ENCODE results near the gene C3orf62.

C3orf62 gene

GRCh38 chr3:49265661-49266386, 11.2 kb downstream of the C3orf62 start:
- Histone ChIP-seq H3K4me1 (ENCODE audit: control insufficient read depth, low read length) (no peaks in the 10 kb centered on the region), H3K9me2 (replicated peaks; ENCODE audit: control insufficient read depth, low read length) (no peaks in the 10 kb centered on the region), H3K79me2 (ENCODE audit: control insufficient read depth, low read length) (no peaks in the 10 kb centered on the region), H3K4me2 (ENCODE audit: low read length) (no peak overlapping the region), H3K9me3 (ENCODE audit: control insufficient read depth, insufficient read depth, low read length) (no peaks in the 10 kb centered on the region), H3K4me3 (ENCODE audit: low read length) (no peak overlapping the region), H3K27me3 (ENCODE audit: control insufficient read depth, low read length) (no peaks in the 10 kb centered on the region), H3K36me3 (ENCODE audit: control insufficient read depth, low read length) (no peaks in the 10 kb centered on the region), H3F3A (ENCODE audit: control insufficient read depth, insufficient read depth) (no peaks in the 10 kb centered on the region), H3K27ac (ENCODE audit: low read depth, low read length) (no peak overlapping the region), H4K20me1 (ENCODE audit: control insufficient read depth, insufficient read depth, low read depth, low read length) (no peaks in the 10 kb centered on the region)
- TF ChIP-seq EZH2phosphoT487 (IDR thresholded peaks at IDR 0.05; ENCODE audit: borderline replicate concordance, low read length): no peak
- no peak for TF ChIP-seq CTCF (IDR thresholded peaks at IDR 0.05; ENCODE audit: low read depth, low read length, poor library complexity, severe bottlenecking)

- no peaks in the 10 kb centered on the region for H4K20me1 ChIP-seq (ENCODE audit: control insufficient read depth, insufficient read depth, low read depth, low read length)
- H3K27ac ChIP-seq (ENCODE audit: low read depth, low read length): no peak overlapping the region
- no peak for TF ChIP-seq CTCF (IDR thresholded peaks at IDR 0.05; ENCODE audit: low read depth, low read length, poor library complexity, severe bottlenecking)
- no peak for TF ChIP-seq EZH2phosphoT487 (IDR thresholded peaks at IDR 0.05; ENCODE audit: borderline replicate concordance, low read length)
- H3K36me3 ChIP-seq (ENCODE audit: control insufficient read depth, low read length): no peaks in the 10 kb centered on the region
- H3K4me3 ChIP-seq (ENCODE audit: low read length): no peak overlapping the region
- H3F3A ChIP-seq (ENCODE audit: control insufficient read depth, insufficient read depth): no peaks in the 10 kb centered on the region
- no peak overlapping the region for H3K4me2 ChIP-seq (ENCODE audit: low read length)
- H3K27me3 ChIP-seq (ENCODE audit: control insufficient read depth, low read length): no peaks in the 10 kb centered on the region
- no peaks in the 10 kb centered on the region for H3K79me2 ChIP-seq (ENCODE audit: control insufficient read depth, low read length)
- no peaks in the 10 kb centered on the region for H3K9me3 ChIP-seq (ENCODE audit: control insufficient read depth, insufficient read depth, low read length)
- no peaks in the 10 kb centered on the region for H3K9me2 ChIP-seq (replicated peaks; ENCODE audit: control insufficient read depth, low read length)
- H3K4me1 ChIP-seq (ENCODE audit: control insufficient read depth, low read length): no peaks in the 10 kb centered on the region
Observed at GRCh38 chr3:49263159-49263889, 13.7 kb downstream of the C3orf62 start.

- H3K79me2 ChIP-seq (ENCODE audit: control insufficient read depth, low read length): no peaks in the 10 kb centered on the region
- TF ChIP-seq EZH2phosphoT487 (IDR thresholded peaks at IDR 0.05; ENCODE audit: borderline replicate concordance, low read length) (no peak), CTCF (IDR thresholded peaks at IDR 0.05; ENCODE audit: low read depth, low read length, poor library complexity, severe bottlenecking) (no peak)
- no peaks in the 10 kb centered on the region for H3K4me1 ChIP-seq (ENCODE audit: control insufficient read depth, low read length)
- H4K20me1 ChIP-seq (ENCODE audit: control insufficient read depth, insufficient read depth, low read depth, low read length): no peaks in the 10 kb centered on the region
- no peak overlapping the region for H3K27ac ChIP-seq (ENCODE audit: low read depth, low read length)
- no peaks in the 10 kb centered on the region for H3K27me3 ChIP-seq (ENCODE audit: control insufficient read depth, low read length)
- H3K36me3 ChIP-seq (ENCODE audit: control insufficient read depth, low read length): no peaks in the 10 kb centered on the region
- no peaks in the 10 kb centered on the region for H3K9me3 ChIP-seq (ENCODE audit: control insufficient read depth, insufficient read depth, low read length)
- no peak overlapping the region for H3K4me2 ChIP-seq (ENCODE audit: low read length)
- no peaks in the 10 kb centered on the region for H3K9me2 ChIP-seq (replicated peaks; ENCODE audit: control insufficient read depth, low read length)
- no peak overlapping the region for H3K4me3 ChIP-seq (ENCODE audit: low read length)
- H3F3A ChIP-seq (ENCODE audit: control insufficient read depth, insufficient read depth): no peaks in the 10 kb centered on the region
Observed at GRCh38 chr3:49260806-49261324, 16.2 kb downstream of the C3orf62 start.

Measured in DOHH2 (cell line).